GM23338 (cell line): Measurements from ENCODE around the gene ANKRD63. TPM values are rescaled to one million over a fixed set of nuclear protein-coding genes. Genes with fewer than 3 reads are reported as not detected.

Experiments
- ETS1 ChIP-seq: IDR thresholded peaks from 2 replicates; pipeline ENCODE4 v1.6.1; 2016; ENCODE audit warnings: antibody characterized with exemption
- EZH2 ChIP-seq: fragments of 200-600 bp; sonication (generic); IDR thresholded peaks from one replicate; pipeline ENCODE4 v1.8.0; 2017; ENCODE audit warnings: antibody characterized with exemption, mild to moderate bottlenecking, low read depth; ENCODE audit not compliant: unreplicated experiment
- NANOG ChIP-seq: IDR thresholded peaks from 2 replicates; pipeline ENCODE4 v1.6.1; 2016; ENCODE audit warnings: antibody characterized with exemption, borderline replicate concordance
- POLR2AphosphoS5 ChIP-seq: IDR thresholded peaks from 2 replicates; pipeline ENCODE4 v1.6.1; 2016; ENCODE audit warnings: antibody characterized with exemption, low read depth
- REST ChIP-seq: IDR thresholded peaks from one replicate; pipeline ENCODE4 v1.6.1; 2018; ENCODE audit warnings: antibody characterized with exemption; ENCODE audit not compliant: unreplicated experiment
- STAT1 ChIP-seq: IDR thresholded peaks from one replicate; pipeline ENCODE4 v1.6.1; 2016; ENCODE audit warnings: antibody characterized with exemption; ENCODE audit not compliant: unreplicated experiment
- ZNF114 ChIP-seq: fragments of 250-450 bp; sonication (Bioruptor Pico); IDR thresholded peaks from 2 replicates; pipeline ENCODE4 v1.5.0; 2020; ENCODE audit warnings: mild to moderate bottlenecking, moderate library complexity
- ZNF331 ChIP-seq: fragments of 250-450 bp; sonication (Bioruptor Pico); IDR thresholded peaks from 2 replicates; pipeline ENCODE4 v1.5.0; 2020; ENCODE audit warnings: low read depth, mild to moderate bottlenecking, moderate library complexity
- ZNF462 ChIP-seq: fragments of 250-450 bp; sonication (Bioruptor Pico); IDR thresholded peaks from 2 replicates; pipeline ENCODE4 v1.5.0; 2020; ENCODE audit warnings: mild to moderate bottlenecking, moderate library complexity
- polyA plus RNA-seq: library from polyadenylated mRNA; unstranded; fragments of >200 nt; fragmentation: Nextera tagmentation; extraction: Ambion mirVana; gene quantifications from 2 replicates; pipeline ENCODE4 v1.2.1, GENCODE V29; 2016
- total RNA-seq: library from RNA; depleted of rRNA; stranded (reverse); fragments of >200 nt; shearing (Covaris generic); gene quantifications from 2 replicates; pipeline ENCODE4 v1.2.3, GENCODE V29; 2014

The ANKRD63 gene
- total and polyA plus RNA-seq, 2 experiments from 2014 or later, result 0.59 TPM; not detected in 1

- no peak for TF ChIP-seq ZNF462 (CRISPR knock-in tag)
- no peak for TF ChIP-seq ETS1
- TF ChIP-seq ZNF114, result no peak
- no peak for TF ChIP-seq ZNF331 (CRISPR knock-in tag)
- TF ChIP-seq REST, result no peak
- no peak for TF ChIP-seq POLR2AphosphoS5
- no peak for TF ChIP-seq NANOG
- TF ChIP-seq EZH2, result no peak
- no peak for TF ChIP-seq STAT1
Measured at GRCh38 chr15:40248006-40248783, 34.7 kb downstream of the ANKRD63 start (continued).
